Stomach (tissue), 4 donors: Measurements from ENCODE around the gene CLTB.

Experiments used
- EP300 ChIP-seq: sonication (generic); formaldehyde crosslinking; IDR thresholded peaks from one replicate; pipeline ENCODE4 v1.6.1; 2017; ENCODE audit warnings: antibody characterized with exemption
- POLR2A ChIP-seq, 4 donors: fragments of 450-650 bp; IDR thresholded peaks; one replicate each; pipeline ENCODE4 v1.6.1; 2016; ENCODE audit warnings: antibody characterized with exemption in 4 of 4, control low read depth in 2 of 4, mild to moderate bottlenecking in 1 of 4, moderate library complexity in 1 of 4
- TF ChIP-seq, protein P1 (sequence below), 7 experiments: fragments of 450-650 bp in 4 of 7; fragments of 200-600 bp in 3 of 7; sonication (generic) in 3 of 7; IDR thresholded peaks; one replicate each; pipeline ENCODE4 v1.5.1; 2016 to 2019; ENCODE audit warnings: antibody characterized with exemption in 7 of 7, control low read depth in 2 of 7, mild to moderate bottlenecking in 1 of 7

DNA sequence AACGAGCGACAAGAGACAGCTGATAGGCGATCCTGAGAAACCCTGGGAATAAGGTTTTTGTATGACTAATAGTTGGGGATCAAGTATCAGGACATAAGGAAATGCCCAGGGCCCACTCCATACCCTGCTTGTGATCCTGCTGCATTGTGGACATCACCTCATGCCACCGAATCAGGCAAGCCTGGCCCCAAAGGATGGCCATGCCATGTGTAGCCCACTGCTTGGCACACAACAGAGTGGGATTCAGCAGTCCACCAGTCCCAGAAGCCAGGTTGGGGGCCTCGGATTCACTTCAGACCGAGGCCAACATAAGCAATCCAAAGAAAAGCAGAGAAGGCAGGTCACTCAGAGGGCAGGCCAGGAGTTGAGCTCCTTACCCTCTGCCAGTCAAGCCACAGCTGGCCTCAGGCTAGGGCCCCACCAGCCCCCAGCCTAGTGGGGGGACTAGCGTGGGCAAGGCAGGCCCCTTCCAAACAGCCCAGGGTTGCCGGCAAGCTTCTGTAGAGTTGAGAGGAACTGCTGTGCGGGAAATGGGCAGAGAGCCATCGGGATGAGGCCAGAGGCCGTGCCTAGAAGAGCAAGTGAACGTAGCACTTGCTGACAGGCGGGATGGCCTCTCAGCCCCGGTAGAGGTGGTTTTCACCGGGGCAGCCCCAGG, 33.0 kb downstream of the CLTB start:
- TF ChIP-seq, protein P1, sequence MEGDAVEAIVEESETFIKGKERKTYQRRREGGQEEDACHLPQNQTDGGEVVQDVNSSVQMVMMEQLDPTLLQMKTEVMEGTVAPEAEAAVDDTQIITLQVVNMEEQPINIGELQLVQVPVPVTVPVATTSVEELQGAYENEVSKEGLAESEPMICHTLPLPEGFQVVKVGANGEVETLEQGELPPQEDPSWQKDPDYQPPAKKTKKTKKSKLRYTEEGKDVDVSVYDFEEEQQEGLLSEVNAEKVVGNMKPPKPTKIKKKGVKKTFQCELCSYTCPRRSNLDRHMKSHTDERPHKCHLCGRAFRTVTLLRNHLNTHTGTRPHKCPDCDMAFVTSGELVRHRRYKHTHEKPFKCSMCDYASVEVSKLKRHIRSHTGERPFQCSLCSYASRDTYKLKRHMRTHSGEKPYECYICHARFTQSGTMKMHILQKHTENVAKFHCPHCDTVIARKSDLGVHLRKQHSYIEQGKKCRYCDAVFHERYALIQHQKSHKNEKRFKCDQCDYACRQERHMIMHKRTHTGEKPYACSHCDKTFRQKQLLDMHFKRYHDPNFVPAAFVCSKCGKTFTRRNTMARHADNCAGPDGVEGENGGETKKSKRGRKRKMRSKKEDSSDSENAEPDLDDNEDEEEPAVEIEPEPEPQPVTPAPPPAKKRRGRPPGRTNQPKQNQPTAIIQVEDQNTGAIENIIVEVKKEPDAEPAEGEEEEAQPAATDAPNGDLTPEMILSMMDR (IDR thresholded peaks at IDR 0.05): no peak
- TF ChIP-seq EP300 (no peak), POLR2A (IDR thresholded peaks at IDR 0.05) (no peak)
